Endothelial cell of umbilical vein (primary cell): ENCODE data around the gene NFIL3. TPM values are rescaled to one million over a fixed set of nuclear protein-coding genes. Genes with fewer than 3 reads are reported as not detected.

Source experiments
- BruUV-seq: library from RNA; stranded (reverse); fragments of 400-500 nt; replicated peaks from 2 replicates; lab custom pipeline; 2021; lab: Mats Ljungman, UMichigan
- CTCF ChIA-PET: fragments of 300-600, 350-600 bp; sonication (Branson Sonifier 250); formaldehyde crosslinking; loops from one replicate; lab custom pipeline; 2021; ENCODE audit warnings: antibody characterized with exemption, inconsistent platforms; lab: Charles Lee
- POLR2A ChIA-PET: fragments of 300-600, 350-600 bp; sonication (Branson Sonifier 250); formaldehyde crosslinking; loops from one replicate; lab custom pipeline; 2021; ENCODE audit warnings: antibody characterized with exemption, inconsistent platforms; lab: Charles Lee
- DNase-seq: peaks from one replicate; pipeline ENCODE4 v3.0.0-alpha.2; 2011; ENCODE audit warnings: low read depth, low spot score
- FAIRE-seq: peaks from 2 replicates; lab custom pipeline; 2011; peaks lifted over from hg19 to GRCh38; lab: Jason Lieb, UNC
- H2AFZ ChIP-seq: 2 replicates; pipeline ENCODE4 v1.6.0; 2012; ENCODE audit warnings: low read depth, low read length, control low read depth, inconsistent platforms
- H3K27ac ChIP-seq: 2 replicates; pipeline ENCODE4 v1.5.1; 2011; ENCODE audit warnings: low read depth, mild to moderate bottlenecking, control low read depth, low read length, moderate library complexity; ENCODE audit not compliant: insufficient read depth
- H3K27me3 ChIP-seq, 2 experiments: 2 replicates each; pipeline versions ENCODE4 v1.6.0 to v1.6.1; 2011; ENCODE audit warnings: low read length in 2 of 2, mixed read lengths in 1 of 2; ENCODE audit not compliant: control insufficient read depth in 2 of 2, insufficient read depth in 2 of 2
- H3K36me3 ChIP-seq, 2 experiments: 2 replicates in 1 of 2; 3 replicates in 1 of 2; pipeline ENCODE4 v1.5.1; 2011; ENCODE audit warnings: low read length in 2 of 2, mild to moderate bottlenecking in 1 of 2, moderate library complexity in 1 of 2; ENCODE audit not compliant: control insufficient read depth in 2 of 2, insufficient read depth in 2 of 2; ENCODE audit errors: extremely low read depth in 1 of 2
- H3K4me1 ChIP-seq: 3 replicates; pipeline ENCODE4 v1.5.1; 2011; ENCODE audit warnings: mild to moderate bottlenecking, low read length; ENCODE audit not compliant: control insufficient read depth, insufficient read depth; ENCODE audit errors: extremely low read depth
- H3K4me2 ChIP-seq: 2 replicates; pipeline ENCODE4 v1.6.1; 2011; ENCODE audit warnings: low read length, control low read depth, mixed read lengths; ENCODE audit not compliant: insufficient read depth
- H3K4me3 ChIP-seq, 3 experiments: fragments of 200-600 bp in 1 of 3; sonication (generic), shearing (Covaris generic) in 1 of 3; replicated peaks in 1 of 3; 2 replicates each; pipeline ENCODE4 v1.5.1; 2011 to 2016; ENCODE audit warnings: control low read depth in 3 of 3, low read length in 3 of 3, mild to moderate bottlenecking in 2 of 3, inconsistent platforms in 1 of 3, low read depth in 1 of 3, moderate library complexity in 1 of 3; ENCODE audit not compliant: insufficient read depth in 1 of 3
- H3K79me2 ChIP-seq: 2 replicates; pipeline ENCODE4 v1.6.0; 2012; ENCODE audit warnings: low read length, inconsistent platforms; ENCODE audit not compliant: control insufficient read depth, insufficient read depth
- H3K9ac ChIP-seq: replicated peaks from 2 replicates; pipeline ENCODE3; 2011; ENCODE audit warnings: low read length, control low read depth; ENCODE audit not compliant: insufficient read depth; ENCODE audit errors: extremely low read depth
- H3K9me1 ChIP-seq: replicated peaks from 3 replicates; pipeline ENCODE4 v1.6.0; 2011; ENCODE audit warnings: mild to moderate bottlenecking, low read length; ENCODE audit not compliant: control insufficient read depth, insufficient read depth; ENCODE audit errors: extremely low read depth
- H3K9me3 ChIP-seq: replicated peaks from 2 replicates; pipeline ENCODE4 v1.5.1; 2012; ENCODE audit warnings: low read length, inconsistent platforms; ENCODE audit not compliant: control insufficient read depth, insufficient read depth
- H4K20me1 ChIP-seq: replicated peaks from 2 replicates; pipeline ENCODE3; 2011; ENCODE audit warnings: mild to moderate bottlenecking, low read length; ENCODE audit not compliant: control insufficient read depth, insufficient read depth; ENCODE audit errors: extremely low read depth
- CTCF ChIP-seq, 2 donors: IDR thresholded peaks; 1 replicate in 1 of 2; 2 replicates in 1 of 2; pipeline ENCODE4 v1.5.1; 2011; ENCODE audit warnings: low read length in 2 of 2, mild to moderate bottlenecking in 2 of 2, moderate library complexity in 2 of 2, control low read depth in 1 of 2, inconsistent platforms in 1 of 2, low read depth in 1 of 2; ENCODE audit not compliant: insufficient read depth in 1 of 2; ENCODE audit errors: extremely low read depth in 1 of 2
- GATA2 ChIP-seq: IDR thresholded peaks from 2 replicates; pipeline ENCODE4 v1.7.0; 2011; ENCODE audit warnings: low read depth, mild to moderate bottlenecking, moderate library complexity, mixed read lengths, low read length; ENCODE audit not compliant: insufficient read length, insufficient read depth
- POLR2A ChIP-seq: IDR thresholded peaks from 2 replicates; pipeline ENCODE4 v1.6.1; 2012; ENCODE audit warnings: low read depth, mild to moderate bottlenecking, control low read depth, low read length
- dilution Hi-C: fragments of 300-500 bp; cut with MboI; formaldehyde crosslinking; loops from one replicate; pipeline ENCODE4 v1.15.0; 2019; ENCODE audit warnings: low sequenced_read_pairs; ENCODE audit not compliant: extremely low pct_ligation_motif_present
- intact Hi-C: fragments of 100-400 bp; cut with micrococcal nuclease; formaldehyde crosslinking; loops from one replicate; pipeline ENCODE4 v1.10.0; 2022
- polyA plus RNA-seq, 4 experiments: library from polyadenylated mRNA; depleted of rRNA in 3 of 4; stranded (reverse) in 3 of 4; unstranded in 1 of 4; fragments of >200 nt; gene quantifications; 2 replicates each; pipeline versions ENCODE4 v1.2.1 to v1.2.3, GENCODE V29; 2011 to 2012; ENCODE audit warnings: missing spikeins in 1 of 4
- total RNA-seq: library from RNA; stranded (reverse); gene quantifications from 2 replicates; pipeline ENCODE4 v1.2.3, GENCODE V29; 2021

Gene NFIL3
- total and polyA plus RNA-seq, 2 donors (not counting 3 experiments of a cell fraction or from before 2014, with no cell fraction given), result 2.9 to 10.5 TPM

GRCh38 chr9:91421971-91422757, 1.5 kb downstream of the NFIL3 start:
- CTCF ChIA-PET, result interaction anchor here (0.7 to 3.3 kb wide), 11 partner anchors 10 to 1762 kb away, joined by 3 to 12 read pairs (median 5); no protein-coding TSS in a partner anchor
- dilution Hi-C loops (no loop called here), intact Hi-C loops (loop anchor here (2.0 to 5.0 kb wide), 3 partner anchors 120 to 361 kb away; no protein-coding TSS in a partner anchor)
- no peak for TF ChIP-seq POLR2A
- no peaks in the 10 kb centered on the region for H3K9me1 ChIP-seq
- H3K79me2 ChIP-seq, result peaks cover 42% of the 10 kb centered on the region
- peak overlapping the region; percentile 57 to 81 (median 60) for H3K4me3 ChIP-seq
- H3K27me3 ChIP-seq, result no peaks in the 10 kb centered on the region
- DNase-seq, result peak; percentile 46
- no peak overlapping the region for H2AFZ ChIP-seq
- H3K9me3 ChIP-seq, result no peaks in the 10 kb centered on the region
- FAIRE-seq, result peak; percentile 31
- POLR2A ChIA-PET, result interaction anchor here (1.0 kb wide), 1 partner anchor 61 kb away, joined by 4 read pairs; no protein-coding TSS in a partner anchor
- TSS peak; percentile 39 for BruUV-seq
- H4K20me1 ChIP-seq, result peaks cover 4% of the 10 kb centered on the region
- H3K9ac ChIP-seq, result peak overlapping the region; percentile 73
- no peaks in the 10 kb centered on the region for H3K36me3 ChIP-seq
- peaks cover 31% of the 10 kb centered on the region for H3K4me1 ChIP-seq
- H3K27ac ChIP-seq, result peak overlapping the region; percentile 46
- H3K4me2 ChIP-seq, result peak overlapping the region; percentile 86

GRCh38 chr9:91421128-91421765, 2.4 kb downstream of the NFIL3 start:
- H3K9ac ChIP-seq, result peak overlapping the region; percentile 73
- H3K4me3 ChIP-seq, result peak overlapping the region; percentile 37 to 81 (median 44)
- no peak for FAIRE-seq
- ChIA-PET POLR2A (no interaction called here), CTCF (interaction anchor here (0.7 to 1.7 kb wide), 9 partner anchors 11 to 1762 kb away, joined by 3 to 10 read pairs (median 4); no protein-coding TSS in a partner anchor)
- no peaks in the 10 kb centered on the region for H3K9me1 ChIP-seq
- peak overlapping the region; percentile 86 for H3K4me2 ChIP-seq
- no peaks in the 10 kb centered on the region for H3K27me3 ChIP-seq
- H3K9me3 ChIP-seq, result no peaks in the 10 kb centered on the region
- H4K20me1 ChIP-seq, result peaks cover 4% of the 10 kb centered on the region
- H3K27ac ChIP-seq, result peak overlapping the region; percentile 46
- TF ChIP-seq CTCF (IDR thresholded peaks at IDR 0.05; ENCODE audit: extremely low read depth in 1 of 2, insufficient read depth in 1 of 2, low read depth in 1 of 2, low read length in 2 of 2) (peak; percentile 18 to 62), GATA2 (no peak)
- dilution Hi-C loops (no loop called here), intact Hi-C loops (loop anchor here (5.0 kb wide), 2 partner anchors 119 to 134 kb away; no protein-coding TSS in a partner anchor)
- no peaks in the 10 kb centered on the region for H3K36me3 ChIP-seq
- DNase-seq, result peak; percentile 47
- peak overlapping the region; percentile 9 for H2AFZ ChIP-seq
- BruUV-seq, result no TSS peak
- peaks cover 42% of the 10 kb centered on the region for H3K79me2 ChIP-seq
- H3K4me1 ChIP-seq, result peaks cover 37% of the 10 kb centered on the region
